CD4-positive, alpha-beta T cell treated with Interferon gamma for 1 hour (primary cell): ENCODE measurements around the gene GGA3.

Experiments
- DNase-seq: peaks from one replicate; pipeline ENCODE4 v3.0.0-alpha.2; 2020

Gene GGA3

DNA sequence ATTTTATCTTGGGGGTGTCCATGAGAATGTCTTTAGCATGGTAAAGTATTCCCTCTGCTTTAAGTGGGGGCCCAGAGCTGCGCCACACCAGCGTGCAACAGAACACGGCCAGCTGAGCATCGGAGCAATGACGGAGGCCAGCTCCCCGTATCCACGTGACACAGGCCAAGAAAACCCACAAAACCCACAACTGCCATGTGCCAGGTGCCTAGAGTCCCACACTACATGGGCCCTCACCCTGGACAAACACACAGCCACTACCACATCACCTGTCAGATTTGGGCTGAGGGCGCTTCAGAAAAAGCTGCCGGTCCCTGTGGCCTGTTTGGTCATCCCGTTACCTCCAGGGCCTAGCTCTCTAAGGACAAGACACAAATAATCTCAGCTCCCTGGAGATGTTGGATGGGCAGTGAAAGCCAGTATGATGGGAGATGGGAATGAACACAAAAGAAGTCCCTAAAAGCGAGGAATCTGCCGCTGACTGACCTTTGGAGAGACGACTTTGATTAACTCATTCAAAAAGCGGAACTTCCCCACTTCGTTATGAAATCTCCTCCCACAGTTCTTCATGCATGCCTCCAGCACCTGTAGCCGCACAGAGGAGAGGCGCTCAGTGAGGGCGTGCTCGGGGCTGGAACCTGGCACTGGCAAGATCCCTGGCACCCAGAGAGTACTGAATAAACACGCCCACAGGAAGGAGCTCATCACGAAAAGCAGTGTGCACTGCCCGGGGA is 17.1 kb downstream of the GGA3 start:
- peak; percentile 30 for DNase-seq

DNA sequence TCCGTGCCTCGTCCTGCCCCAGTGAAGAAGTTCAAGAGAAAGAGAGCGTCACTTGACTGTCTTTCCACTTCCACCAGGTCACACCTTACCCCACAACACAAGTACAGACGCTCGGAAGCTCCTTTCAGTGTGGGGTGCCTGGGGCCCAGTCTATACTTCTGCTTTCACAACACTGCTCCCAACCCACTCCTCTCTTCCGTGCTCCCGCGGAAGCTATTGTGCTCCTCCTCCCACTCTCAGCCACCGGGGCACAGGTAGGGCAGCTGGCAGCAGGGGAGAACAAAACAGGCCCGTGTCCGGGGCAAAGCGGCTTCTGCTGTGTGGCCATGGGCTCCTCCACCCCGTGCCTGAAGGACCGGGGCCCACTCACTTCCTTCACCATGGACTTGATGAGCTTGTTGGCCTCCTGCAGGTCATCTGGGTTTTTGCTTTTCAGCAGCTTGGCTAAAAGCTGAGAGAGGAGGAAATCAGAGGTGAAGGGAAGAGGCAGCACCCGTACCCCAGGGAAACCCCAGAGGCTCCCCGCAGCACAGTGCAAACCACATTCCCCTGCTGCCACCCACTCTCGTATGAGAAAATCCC is 18.9 kb downstream of the GGA3 start:
- peak; percentile 40 for DNase-seq

DNA sequence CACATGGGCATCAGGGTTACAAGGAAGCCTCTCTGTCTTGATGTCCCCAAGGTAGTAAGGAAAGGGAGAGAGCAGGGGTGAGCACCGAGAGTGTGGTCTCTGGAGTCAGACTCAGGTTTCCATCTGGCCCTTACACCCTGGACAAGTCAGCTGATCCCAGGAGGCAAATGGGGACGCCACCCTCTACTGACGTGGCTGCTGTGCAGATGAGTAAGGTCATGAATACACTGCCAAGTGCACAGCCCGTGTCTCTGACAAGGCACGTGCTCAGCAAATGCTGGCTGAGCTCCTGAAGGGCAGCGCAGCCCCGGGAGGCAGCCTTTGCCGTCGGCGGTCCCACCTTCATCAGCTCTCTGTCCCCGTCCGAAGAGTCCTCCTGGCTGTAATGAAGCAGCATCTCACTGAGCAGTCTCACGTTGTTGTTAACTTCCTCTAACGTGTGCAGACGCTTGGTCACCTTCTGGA is 19.4 kb downstream of the GGA3 start:
- DNase-seq: no peak

DNA sequence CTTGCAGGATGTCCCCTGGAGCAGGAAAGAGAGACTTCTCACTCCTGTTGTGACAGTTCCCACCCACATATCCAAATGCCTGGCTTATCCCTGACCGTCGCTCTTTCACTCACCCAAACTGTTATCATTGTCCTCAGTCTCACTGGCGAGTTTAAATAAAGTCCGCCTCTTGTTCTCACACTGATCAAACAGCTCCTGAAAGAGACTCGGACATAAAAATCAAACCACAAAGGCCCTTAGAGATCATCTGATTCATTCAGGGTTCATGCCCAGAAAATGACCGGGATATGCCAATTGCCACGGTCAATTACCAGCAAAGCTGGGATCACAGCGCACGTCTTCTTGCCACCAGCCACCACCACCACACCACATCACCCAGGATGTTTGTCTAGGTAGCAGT is 19.9 kb downstream of the GGA3 start:
- no peak for DNase-seq

DNA sequence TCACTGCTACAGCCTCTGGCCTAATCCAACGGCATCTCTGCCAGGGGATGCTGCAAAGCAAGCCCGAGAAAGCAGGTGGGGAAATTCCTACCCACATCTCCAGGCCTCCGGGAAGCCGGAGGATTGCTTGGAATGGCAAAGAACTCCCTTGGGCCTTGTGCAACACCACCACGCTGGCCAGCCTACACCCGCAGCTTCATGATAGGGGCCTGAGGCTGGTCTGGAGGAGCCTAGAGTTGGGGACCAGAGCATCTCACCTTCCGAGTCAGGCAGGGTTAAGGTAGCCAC is 20.3 kb downstream of the GGA3 start:
- DNase-seq: no peak

DNA sequence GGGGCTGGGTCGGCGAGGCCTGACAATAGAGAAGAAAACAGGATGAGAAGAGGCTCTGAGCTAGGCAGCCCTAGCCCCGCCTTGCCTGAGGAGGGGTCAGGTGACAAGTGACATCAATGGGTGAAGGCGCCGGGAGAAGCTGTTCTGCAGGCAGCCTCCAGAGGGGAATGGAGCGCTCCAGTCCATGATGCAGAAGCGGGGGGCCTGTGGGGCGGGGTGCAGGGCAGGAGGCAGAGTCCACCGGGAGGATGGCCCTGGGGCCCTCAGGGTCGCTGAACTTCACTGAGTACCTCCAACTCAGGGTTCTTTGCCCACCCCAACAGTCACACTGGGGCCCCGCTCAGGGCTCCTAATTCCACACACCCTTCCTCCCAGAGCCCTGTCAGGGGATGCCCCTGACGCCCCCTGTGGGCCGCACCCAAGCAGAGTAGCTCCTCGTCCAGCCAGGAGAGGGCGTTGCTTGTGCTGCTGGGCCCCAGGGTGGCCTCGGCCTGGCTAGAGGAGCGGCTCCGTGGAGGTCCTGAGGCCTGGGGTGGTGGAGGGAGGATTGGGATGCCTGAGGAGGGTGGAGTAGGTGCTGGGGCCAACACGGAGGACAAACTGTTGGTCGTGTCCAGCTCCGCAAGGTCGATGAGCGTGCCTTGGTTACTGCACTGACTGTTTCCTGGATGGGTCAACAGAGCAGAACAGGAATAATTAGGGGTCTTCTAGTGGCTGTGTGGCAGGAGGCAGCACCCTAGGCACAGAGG is 20.8 kb downstream of the GGA3 start:
- peak; percentile 10 for DNase-seq

DNA sequence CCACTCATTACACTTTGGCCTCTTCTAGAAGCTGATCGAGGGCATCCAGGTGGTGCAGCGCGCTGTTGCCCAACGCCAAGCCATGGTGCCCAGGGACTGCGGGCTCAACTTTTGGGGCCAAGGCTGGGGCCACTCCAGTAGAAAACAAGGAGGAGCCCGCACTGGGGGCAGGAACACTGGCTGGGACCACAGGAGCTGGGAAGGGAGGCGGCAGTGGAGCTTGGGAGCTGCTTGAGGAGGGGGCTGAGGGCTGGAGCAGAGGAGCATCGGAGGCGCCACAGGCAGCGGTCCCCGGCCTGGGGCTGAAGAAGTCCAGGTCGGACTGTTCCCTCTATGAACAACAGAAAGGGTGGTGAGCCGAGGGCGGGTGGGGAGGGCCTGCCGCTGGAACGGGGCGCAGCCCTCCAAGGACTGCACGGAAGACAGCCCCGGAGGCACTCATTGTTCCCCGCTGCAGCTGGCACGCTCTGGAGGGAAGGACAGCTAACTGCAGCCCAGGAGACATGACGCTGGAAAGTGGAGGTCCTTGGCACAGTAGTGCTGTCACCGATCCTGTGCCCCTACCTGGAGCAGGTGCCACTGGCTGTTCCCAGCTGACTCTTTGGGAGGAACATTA is 21.5 kb downstream of the GGA3 start:
- DNase-seq: no peak

DNA sequence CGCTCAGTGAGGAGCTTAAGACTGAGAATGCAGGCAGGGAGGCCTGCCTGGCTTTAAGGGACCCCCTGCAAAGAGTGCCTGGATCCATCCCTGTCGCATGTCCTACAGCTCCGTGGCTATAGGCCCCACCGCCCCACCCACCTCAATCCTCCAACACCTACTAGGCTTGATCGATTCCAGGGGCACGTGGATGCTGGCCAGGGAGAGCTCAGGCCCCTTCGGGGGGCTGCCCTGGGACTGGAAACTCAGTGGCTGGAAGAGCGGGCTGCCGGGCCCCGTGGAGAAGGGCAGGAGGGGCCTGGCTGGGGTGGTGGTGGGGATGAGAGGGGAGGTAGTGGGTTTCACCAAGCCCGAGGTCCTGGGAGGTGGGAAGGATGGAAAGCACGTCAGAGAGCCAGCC is 22.2 kb downstream of the GGA3 start:
- DNase-seq: no peak

DNA sequence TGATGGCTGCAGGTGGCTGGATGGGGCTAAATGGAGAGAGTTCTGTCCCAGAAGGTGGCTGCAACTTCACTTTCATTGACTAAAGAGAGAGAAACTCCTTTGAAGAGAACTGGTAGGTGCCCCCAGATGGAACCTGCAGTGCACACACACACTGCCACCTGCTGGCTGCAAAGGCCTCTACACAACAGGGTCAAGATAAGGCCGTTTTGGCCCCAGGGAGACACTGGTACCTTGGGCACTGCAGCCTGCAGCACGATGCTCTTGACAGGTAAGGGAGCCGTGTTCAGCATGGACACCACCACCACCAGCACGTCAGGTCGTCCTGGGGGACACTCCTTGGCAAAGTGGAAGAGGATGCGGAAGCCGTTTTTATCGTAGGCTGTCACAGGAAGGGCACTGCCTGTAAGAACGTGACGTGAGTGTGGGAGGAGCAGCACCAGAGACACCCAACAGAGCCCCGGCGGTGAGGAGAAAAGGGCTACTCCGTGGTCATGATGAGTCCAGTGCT is 22.7 kb downstream of the GGA3 start:
- peak; percentile 64 for DNase-seq

DNA sequence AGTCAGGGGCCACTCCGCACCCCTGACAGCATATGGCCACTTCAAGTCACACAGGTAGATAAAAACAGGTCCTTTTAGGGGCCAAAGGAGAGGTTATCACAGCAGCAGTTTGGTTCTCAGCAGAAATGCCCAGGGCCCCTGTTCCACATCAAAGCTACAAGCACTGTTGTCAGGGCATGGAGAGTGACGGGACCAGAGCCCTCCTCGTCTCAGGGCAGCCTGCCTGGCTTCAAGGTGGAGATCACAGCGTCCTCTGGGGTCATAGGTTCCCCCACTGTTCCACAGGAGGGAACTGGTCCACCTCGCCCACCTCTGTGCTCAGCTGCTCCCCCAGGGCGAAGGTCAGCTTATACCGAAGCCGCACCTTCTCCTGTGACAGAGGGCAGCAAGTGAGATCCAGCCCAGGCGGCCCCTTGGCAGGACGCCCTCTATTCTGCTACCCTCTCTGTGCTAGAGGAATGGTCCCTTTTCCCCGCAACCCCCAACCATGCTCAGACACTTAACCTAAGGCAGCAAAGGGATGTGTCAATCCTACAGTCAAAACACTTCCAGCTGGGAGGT is 23.3 kb downstream of the GGA3 start:
- no peak for DNase-seq

DNA sequence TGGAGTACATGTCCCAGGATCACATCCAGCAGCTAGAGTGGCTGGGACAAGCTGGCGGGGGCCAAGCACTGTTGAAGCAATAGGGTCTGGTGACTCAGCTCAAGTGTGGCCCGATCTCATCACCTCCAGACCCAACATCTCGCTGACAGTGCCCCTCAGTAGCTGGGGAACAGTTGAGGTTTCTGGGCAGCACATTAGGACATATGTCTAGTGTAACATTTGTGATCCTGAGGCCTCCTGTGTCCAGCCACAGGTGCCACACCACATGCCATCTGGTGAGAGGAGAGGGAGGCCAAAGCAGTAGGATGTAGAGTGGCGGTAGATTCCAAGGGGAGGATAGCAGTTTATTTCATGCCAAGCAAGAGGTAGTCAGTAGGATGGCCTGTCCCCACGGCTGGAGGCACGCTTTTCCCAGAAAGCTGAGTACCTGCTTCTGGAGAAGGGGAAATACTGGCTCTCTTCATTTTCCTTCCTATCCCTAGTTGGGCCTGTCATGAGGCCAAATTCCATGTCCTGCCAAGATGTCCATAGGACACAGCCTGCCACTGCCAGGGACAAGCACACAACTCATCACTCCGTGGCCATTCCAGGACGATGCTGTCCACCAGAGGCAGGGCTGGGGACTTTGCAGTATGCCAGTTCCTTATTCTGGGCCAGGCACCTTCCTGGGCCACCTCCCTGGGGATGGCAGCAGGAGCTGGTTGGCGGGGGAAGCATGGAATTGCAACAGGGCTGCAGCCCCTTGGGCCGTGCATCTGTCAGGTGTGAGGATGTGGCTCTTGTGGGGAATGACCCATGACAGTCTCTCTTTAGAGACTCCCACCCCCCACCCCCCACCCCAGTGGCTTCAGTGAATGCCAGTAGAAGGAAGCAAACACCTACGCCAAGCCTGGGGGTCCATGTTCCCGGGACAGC is 24.0 kb downstream of the GGA3 start:
- DNase-seq: no peak

DNA sequence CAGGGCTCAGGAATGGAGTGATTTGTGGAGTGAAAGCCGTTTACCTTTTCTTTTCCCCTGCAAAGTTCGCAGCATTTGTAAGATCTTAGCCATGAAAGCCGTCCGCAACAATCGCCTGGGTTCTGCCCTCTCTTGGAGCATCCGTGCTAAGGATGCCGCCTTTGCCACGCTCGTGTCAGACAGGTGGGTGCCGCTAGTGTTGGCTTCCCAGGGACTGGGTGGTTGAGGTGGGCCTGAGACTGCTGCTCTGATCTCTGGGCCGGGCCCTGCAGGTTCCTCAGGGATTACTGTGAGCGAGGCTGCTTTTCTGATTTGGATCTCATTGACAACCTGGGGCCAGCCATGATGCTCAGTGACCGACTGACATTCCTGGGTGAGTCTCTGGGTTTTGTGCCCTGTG is 28.6 kb downstream of the GGA3 start:
- no peak for DNase-seq

DNA sequence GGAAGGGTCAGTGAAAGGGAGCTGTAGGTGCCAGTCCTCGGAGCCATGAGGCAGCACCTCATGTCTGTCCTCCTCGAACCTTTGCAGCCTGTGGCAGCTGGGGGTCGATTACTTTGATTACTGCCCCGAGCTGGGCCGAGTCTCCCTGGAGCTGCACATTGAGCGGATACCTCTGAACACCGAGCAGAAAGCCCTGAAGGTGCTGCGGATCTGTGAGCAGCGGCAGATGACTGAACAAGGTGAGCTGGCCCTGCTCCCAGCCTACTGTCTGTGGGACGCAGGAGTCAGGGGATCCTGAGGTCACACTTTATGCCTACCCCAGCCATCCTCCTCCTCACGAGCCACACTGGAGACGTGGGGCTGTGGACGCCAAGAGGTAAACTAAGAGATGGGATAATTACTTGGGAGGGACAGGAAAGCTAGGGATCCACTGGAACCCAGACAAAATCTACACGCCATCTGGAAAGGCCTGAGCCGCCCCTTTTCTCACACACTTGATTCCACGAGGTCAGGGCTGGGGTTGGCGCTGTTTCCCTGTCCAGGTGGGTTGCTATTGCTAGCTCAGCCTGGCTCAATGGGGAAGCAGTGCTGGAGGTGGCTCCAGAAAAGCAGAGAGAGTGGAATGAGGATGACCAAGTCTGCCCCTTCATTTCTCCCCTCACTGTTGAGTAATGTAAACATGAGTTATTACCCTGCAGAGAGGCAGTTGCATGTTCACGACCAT is 29.5 kb downstream of the GGA3 start:
- DNase-seq: no peak

DNA sequence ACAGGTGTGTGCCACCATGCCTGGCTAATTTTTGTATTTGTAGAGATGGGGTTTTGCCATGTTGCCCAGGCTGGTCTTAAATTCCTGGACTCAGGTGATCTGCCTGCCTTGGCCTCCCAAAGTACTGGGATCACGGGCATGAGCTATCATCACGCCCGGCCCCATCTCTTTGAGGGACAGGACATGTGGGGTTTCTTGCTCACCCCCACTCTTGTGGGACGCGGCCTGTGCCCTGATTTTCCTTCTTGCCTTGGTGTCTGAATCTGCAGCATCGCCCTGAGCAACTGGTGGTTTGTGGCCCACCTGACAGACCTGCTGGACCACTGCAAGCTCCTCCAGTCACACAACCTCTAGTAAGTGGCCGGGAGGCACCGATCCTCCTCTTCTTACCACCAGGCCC is 30.3 kb downstream of the GGA3 start:
- DNase-seq: no peak

DNA sequence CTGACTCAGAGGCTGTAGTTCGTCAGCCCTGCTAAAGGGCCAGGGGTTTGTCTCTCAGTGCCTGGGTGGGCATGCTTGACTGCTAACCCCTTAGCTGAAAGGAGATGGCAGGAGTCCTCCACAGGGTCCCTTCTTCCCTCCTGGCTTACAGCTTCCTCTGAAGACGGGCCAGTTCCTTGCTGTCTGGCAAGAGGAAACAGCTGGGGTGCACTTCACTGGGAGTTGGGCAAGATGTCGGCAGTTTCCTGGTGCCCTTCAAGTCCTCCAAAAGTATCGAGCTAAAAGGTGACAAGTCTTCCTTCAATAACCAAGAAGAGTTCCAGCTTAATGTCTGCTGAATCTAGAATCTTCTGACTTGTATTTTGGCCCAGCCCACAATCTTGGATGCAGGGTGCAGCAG is 32.6 kb downstream of the GGA3 start:
- DNase-seq: no peak

DNA sequence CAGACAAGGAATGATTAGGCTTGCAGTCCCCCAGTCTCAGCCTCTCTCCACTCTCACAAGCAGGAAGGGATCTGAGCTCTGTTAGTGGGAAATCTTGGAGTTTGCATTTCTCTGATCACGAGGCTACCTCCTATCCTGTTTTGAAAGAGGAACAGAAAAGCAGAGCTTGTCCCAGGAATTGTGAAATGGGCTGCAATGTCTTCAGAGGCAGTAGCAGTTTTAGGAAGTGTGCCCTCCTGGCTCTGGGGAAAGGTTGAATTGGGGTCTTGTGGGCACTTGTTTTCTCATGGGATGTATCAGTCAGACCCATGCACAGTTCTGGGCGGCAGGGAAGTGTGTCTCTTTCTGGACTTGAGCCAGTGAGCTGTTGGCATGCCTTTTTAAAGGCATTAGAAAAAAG is 33.1 kb downstream of the GGA3 start:
- DNase-seq: no peak

DNA sequence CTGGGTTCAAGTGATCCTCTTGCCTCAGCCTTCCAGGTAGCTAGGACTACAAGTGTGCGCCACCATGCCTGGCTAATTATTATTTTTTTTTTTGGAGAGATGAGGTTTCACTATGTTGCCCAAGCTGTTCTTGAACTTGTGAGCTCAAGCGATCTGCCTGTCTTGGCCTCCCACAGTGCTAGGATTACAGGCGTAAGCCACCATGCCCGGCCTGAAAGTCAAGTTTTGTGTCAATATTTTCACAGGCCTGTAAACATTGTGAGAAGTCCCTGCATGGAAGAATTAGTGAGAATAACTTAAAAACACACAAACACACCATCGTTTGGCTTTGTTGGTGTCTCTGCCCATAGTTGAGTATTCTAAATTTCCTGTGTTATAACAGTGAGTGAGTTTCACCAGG is 33.7 kb downstream of the GGA3 start:
- no peak for DNase-seq

DNA sequence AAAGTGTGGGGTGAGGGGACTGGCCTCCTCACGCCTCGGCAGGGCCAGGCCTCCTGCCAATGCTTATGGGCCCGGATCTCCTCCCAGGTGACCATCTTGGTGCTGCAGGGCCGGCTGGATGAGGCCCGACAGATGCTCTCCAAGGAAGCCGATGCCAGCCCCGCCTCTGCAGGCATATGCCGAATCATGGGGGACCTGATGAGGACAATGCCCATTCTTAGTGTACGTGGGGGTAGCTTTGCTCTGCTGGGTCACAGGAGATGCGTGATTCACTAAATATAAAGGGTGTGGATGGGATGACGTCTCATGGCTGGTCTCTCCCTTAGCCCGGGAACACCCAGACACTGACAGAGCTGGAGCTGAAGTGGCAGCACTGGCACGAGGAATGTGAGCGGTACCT is 36.4 kb downstream of the GGA3 start:
- DNase-seq: no peak

DNA sequence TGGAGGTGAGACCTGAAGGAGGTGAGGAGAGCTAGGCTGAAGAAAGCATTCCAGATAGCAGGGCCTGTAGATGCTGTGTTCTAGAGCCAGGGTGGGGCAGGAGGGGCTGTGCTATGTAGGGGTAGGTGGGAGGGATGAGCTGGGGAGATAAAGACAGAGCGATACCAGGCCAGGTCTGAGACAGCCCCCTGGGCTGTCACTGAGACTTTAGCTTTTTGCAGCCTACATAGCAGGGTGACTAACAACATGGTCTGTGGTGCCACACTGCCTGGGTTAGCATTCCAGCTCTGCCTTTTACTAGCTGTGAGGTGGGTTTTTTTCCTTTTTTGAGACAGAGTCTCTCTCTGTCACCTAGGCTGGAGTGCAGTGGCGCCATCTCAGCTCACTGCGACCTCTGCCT is 41.6 kb downstream of the GGA3 start:
- no peak for DNase-seq

DNA sequence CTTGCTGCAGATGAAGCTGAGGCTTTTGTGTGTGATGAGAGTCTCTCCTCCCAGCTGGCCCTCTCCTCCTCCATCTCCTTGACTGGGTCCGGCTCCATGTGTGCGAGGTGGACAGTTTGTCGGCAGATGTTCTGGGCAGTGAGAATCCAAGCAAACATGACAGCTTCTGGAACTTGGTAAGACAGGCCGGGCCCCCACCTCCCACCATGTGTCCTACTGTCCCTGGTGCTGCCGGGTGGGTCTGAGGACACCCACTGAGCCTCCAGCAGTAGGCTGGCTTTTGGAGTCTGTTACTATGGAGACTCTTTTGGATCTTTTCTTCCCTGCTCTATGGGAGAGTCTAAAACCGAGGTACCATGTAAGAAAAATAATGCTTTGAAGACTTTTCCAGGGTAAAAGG is 43.3 kb downstream of the GGA3 start:
- DNase-seq: no peak

DNA sequence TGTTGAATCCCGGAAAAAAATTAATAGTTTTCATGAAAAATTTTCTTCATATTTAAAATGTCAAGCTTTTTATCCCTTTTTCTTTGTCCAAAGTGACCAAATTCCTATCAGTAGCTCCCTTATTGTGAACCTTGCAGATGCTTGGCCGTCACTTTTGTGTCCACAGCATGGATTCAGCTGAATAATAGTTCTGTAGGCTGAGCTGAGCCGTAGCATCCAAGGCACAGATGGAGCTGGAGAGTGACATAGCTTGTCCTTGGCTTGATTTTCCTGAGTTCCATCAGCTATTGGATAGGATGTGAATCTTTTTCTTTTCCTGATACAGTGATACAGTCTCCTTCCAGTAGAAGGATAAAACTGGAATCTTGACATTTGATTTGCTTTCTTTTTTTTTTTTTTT is 52.3 kb downstream of the GGA3 start:
- no peak for DNase-seq

DNA sequence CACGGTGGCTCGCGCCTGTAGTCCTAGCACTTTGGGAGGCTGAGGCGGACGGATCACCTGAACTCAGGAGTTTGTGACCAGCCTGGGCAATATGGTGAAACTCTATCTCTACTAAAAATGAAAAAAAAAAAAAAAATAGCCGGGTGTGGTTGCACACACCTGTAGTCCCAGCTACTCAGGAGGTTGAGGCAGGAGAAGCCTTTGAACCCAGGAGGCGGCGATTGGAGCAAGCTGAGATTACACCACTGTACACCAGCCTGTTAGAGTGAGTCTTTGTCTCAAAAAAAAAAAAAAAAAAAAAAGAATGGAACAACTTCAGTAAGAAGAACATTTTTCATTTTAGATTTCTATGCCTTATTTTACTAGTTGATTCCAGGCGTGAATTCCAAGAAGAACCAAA is 53.2 kb downstream of the GGA3 start:
- no peak for DNase-seq
